ENCODE results near the gene PLCB3. TPM values are rescaled to one million over a fixed set of nuclear protein-coding genes. Genes with fewer than 3 reads are reported as not detected.

PLCB3 gene
- total and polyA plus RNA-seq, 10 of the 15 experiments (the other 5 are each of a cell fraction or from before 2014, with no cell fraction given): 0.03 to 10.3 (median 3.3) TPM

DNA sequence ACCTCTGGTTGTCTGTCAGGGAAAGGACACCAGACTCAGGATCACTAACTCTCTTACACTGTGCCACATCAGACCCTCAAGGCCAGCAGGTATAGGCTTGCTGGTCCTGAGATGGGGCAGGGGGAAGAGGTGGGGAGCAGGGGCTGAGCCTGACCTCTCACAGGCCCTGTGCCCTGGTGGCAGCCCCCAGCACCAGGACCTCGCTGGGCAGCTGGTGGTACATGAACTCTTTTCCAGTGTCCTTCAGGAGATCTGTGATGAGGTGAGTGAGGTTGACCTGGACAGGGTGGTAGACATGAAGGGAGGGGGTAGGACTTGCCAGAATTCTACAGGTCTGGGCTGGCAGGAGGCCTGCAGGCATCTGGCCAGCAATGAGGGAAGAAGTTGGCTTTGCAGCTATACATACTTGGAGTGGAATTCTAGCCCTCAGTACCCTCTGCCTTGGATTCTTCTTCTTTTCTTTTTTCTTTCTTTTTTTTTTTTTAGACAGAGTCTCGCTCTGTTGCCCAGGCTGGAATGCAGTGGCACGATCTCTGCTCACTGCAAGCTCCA, 23.8 kb upstream of the PLCB3 start:
- intact Hi-C loops (cut with micrococcal nuclease; ENCODE audit: unreplicated experiment): no loop called here
- peak overlapping the region; percentile 90 for H3K4me3 ChIP-seq
- no TSS peak for BruUV-seq (replicated peaks)

More for the DNA sequence above, 23.8 kb upstream of the PLCB3 start:
- Histone ChIP-seq H3K4me2 (ENCODE audit: control insufficient read depth, insufficient read depth) (peak overlapping the region; percentile 98), H4K20me1 (ENCODE audit: control insufficient read depth, insufficient read depth) (no peaks in the 10 kb centered on the region), H3K79me2 (ENCODE audit: control insufficient read depth, insufficient read depth, low read length) (peaks cover 38% of the 10 kb centered on the region), H3K36me3 (ENCODE audit: control insufficient read depth in 2 of 2, insufficient read depth in 2 of 2, low read length in 1 of 2) (peaks cover 9% of the 10 kb centered on the region in 2 experiments), H3K9ac (ENCODE audit: control insufficient read depth, insufficient read depth, low read length) (peak overlapping the region; percentile 98), H3K27me3 (replicated peaks in 1 of 2; ENCODE audit: control insufficient read depth in 2 of 2, insufficient read depth in 2 of 2, low read length in 1 of 2) (no peaks in the 10 kb centered on the region), H2AFZ (ENCODE audit: control insufficient read depth, low read depth, low read length) (no peak overlapping the region), H3K9me3 (replicated peaks; ENCODE audit: control insufficient read depth, insufficient read depth, low read length) (no peaks in the 10 kb centered on the region), H3K4me1 (ENCODE audit: control insufficient read depth, insufficient read depth, low read length) (peaks cover 27% of the 10 kb centered on the region), H3K27ac (ENCODE audit: control insufficient read depth, insufficient read depth) (peak overlapping the region; percentile 96)
- WGBS (ENCODE audit: insufficient coverage, insufficient replicate concordance, low lambda C conversion rate, missing lambda C conversion rate): 50% methylated on average over 2 of the region's 3 CpGs
- ChIA-PET CTCF (interaction anchor here (0.6 to 5.0 kb wide), 5 partner anchors 11 to 76 kb away, joined by 3 to 59 read pairs (median 4); partner anchors contain the start of gene FERMT3), RAD21 (ENCODE audit: unreplicated experiment) (interaction anchor here (1.5 to 3.3 kb wide), 4 partner anchors 11 to 23 kb away, joined by 3 to 34 read pairs (median 9); partner anchors contain the start of genes FERMT3 and FKBP2), POLR2A (interaction anchor here (1.1 to 9.7 kb wide), 11 partner anchors 10 to 90 kb away, joined by 3 to 85 read pairs (median 6); partner anchors contain the start of genes BAD, FERMT3, FKBP2 and PPP1R14B), SMC1A (ENCODE audit: uncharacterized antibody, unreplicated experiment) (interaction anchor here (1.1 to 5.4 kb wide), 4 partner anchors 9 to 21 kb away, joined by 3 to 56 read pairs (median 6); partner anchors contain the start of genes FERMT3 and FKBP2)
- FAIRE-seq (no peak), DNase-seq (ENCODE audit: low read depth, low spot score) (no peak), ATAC-seq (no peak)
- in situ Hi-C loops (cut with MboI): loop anchor here (25.0 kb wide), 1 partner anchor 1635 kb away; the partner anchor contains the start of genes CFL1, EFEMP2 and MUS81
- TF ChIP-seq ATF7 (IDR thresholded peaks at IDR 0.05; ENCODE audit: low read depth) (no peak), MYC (IDR thresholded peaks at IDR 0.05; ENCODE audit: insufficient read depth, insufficient read length, insufficient replicate concordance, low read length, severe bottlenecking) (no peak)
- TF ChIP-seq, protein P1, sequence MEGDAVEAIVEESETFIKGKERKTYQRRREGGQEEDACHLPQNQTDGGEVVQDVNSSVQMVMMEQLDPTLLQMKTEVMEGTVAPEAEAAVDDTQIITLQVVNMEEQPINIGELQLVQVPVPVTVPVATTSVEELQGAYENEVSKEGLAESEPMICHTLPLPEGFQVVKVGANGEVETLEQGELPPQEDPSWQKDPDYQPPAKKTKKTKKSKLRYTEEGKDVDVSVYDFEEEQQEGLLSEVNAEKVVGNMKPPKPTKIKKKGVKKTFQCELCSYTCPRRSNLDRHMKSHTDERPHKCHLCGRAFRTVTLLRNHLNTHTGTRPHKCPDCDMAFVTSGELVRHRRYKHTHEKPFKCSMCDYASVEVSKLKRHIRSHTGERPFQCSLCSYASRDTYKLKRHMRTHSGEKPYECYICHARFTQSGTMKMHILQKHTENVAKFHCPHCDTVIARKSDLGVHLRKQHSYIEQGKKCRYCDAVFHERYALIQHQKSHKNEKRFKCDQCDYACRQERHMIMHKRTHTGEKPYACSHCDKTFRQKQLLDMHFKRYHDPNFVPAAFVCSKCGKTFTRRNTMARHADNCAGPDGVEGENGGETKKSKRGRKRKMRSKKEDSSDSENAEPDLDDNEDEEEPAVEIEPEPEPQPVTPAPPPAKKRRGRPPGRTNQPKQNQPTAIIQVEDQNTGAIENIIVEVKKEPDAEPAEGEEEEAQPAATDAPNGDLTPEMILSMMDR (IDR thresholded peaks at IDR 0.05 in 2 of 3, conservative IDR thresholded peaks at IDR 0.05 in 1 of 3; ENCODE audit: control insufficient read depth in 2 of 3, extremely low read depth in 1 of 3, insufficient read depth in 1 of 3, low read depth in 3 of 3, low read length in 3 of 3): no peak
